OCI-LY7 (cell line): ENCODE results near the gene TPST2.

Source experiments
- CTCF ChIP-seq: fragments of 200-600 bp; sonication (generic); conservative IDR thresholded peaks from 2 replicates; pipeline ENCODE4 v1.5.1; 2014; ENCODE audit warnings: mild to moderate bottlenecking, antibody characterized with exemption, low read length, moderate library complexity, mixed read lengths
- EZH2phosphoT487 ChIP-seq: fragments of 200-600 bp; sonication (generic); IDR thresholded peaks from 2 replicates; pipeline ENCODE4 v1.6.1; 2018; ENCODE audit warnings: low read depth, borderline replicate concordance, mild to moderate bottlenecking, mixed run types, antibody characterized with exemption, low read length, moderate library complexity, mixed read lengths

GRCh38 chr22:26545385-26545784, 44.5 kb downstream of the TPST2 start:
- no peak for TF ChIP-seq CTCF
- TF ChIP-seq EZH2phosphoT487 = no peak
